GM19023 (cell line): Measurements from ENCODE around the gene TMEM220.
"Not testable (repeated sequence)": the region's sequence is repeated elsewhere in the genome, so short reads cannot be mapped to it uniquely, and the experiment has no call there.

Experiments used
- ATAC-seq: cut with Tn5 transposase; IDR thresholded peaks from one replicate; pipeline ENCODE4 v1.9.1; 2021; ENCODE audit warnings: mild to moderate bottlenecking, moderate library complexity; ENCODE audit not compliant: unreplicated experiment

TMEM220 gene

DNA sequence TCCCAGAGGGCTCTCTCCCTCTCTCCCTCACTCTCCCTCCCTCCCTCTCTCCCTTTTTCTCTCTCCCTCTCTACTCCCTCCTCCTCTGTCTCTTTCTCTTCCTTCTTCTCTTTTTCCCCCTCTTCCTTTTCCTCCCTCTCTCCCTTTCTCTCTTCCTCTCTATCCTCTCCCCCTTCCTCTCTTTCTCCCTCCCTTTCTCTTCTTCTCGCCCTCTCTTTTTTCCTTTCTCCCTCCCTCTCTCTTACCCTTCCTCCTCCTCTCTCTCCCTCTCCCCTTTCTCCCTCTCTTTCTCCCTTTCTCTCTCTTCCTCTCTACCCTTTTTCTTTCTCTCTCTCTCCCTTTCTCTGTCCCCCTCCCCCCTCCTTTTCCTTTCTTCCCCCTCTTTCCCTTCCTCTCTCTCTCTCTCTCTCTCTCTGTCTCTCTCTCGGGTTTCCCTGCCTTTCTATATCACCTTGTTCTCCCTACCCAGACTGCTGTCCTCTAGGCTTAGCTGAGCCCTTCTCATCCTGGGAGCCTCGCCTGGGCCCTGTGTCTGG, 25.8 kb upstream of the TMEM220 start:
- no peak for ATAC-seq

DNA sequence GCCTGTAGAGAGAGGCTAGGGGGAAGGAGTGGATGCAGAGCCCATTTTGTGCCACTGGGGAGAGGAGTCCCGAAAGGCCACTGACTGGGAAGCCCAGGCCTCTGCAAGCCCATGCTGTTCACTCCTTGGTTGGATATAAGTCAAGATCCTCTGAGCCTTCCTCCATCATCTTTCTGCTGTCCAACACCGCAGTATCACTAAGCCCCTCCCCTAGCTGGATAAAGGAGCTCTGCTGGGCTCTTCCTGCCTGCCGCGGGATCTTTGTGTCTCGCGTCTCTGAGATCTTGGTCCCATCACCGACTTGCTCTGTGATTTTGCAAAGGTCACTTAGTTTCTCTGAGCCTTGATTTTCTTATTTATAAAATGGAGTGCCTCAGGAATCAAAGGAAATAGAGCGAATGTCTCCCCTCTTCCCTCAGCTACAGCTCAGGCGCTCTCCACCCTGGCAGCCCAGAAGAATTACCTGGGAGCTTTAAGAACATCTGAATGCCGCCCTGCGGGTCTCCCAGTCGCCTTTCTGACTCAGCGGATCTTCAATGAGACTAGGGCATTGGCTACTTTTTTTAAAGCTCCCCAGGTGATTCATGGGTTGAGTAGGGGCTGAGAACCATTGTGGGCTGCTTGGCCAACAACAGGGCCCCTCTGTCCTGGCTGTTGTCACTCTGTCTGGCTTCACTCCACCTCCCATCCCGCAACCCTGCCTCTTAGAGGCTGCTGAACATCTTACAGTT, 25.2 kb upstream of the TMEM220 start:
- no peak for ATAC-seq

DNA sequence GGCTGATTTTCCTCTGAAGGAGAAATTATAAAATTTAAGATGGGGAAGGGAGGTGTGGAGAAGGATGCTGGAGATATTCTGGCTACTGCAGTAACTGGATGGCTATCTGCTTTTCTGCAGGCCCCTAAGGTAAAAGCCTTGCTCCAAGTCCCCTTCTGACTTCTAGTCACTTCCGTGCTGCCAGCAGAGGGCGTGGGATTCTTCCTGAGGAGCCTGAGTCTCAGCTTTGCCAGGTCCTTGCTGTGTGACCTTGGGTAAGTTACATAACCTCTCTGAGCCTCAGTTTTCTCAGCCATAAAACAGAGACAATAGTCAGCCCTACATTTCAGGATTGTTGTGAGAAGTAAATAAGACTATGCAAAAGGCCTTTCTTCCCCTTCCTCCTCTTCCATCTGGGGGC, 24.3 kb upstream of the TMEM220 start:
- no peak for ATAC-seq

DNA sequence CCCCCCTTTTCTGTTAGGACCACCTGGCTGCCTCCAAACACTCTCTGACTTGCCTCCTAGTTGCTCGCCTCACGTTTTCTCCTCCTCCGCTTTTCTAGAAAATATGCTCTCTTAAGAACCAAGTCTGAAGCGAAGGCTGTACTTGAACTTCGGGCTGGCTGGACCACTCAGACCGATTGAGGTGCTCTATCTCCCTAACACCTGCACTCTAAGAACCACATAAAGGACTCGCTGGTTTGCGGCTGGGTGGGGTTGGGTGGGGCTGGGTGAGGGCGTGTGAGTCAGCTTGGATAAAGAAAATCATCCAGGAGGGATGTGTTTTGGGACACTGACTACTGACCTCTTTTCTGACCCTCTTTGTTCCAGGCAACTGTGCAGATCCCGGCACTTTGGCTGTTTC, 22.9 kb upstream of the TMEM220 start:
- ATAC-seq: no peak

DNA sequence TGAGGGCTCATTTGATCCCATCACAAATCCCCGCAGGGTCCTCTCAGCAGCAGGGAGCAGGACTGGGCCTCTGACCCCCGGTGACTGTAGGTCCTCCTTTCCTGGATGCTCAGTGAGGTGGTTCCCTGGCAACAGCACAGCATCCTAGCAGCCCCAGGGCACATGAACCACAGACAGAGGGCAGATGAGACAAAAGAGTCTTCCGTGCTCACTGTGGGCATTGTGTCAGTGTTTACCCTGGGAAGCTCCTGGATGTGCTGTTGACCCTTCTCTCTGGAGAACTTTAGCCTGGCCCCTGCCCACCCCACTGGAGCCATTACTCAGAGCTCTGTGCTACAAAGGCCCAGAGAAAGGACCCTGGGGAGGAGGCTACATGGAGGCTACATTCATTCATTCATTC, 21.7 kb upstream of the TMEM220 start:
- no peak for ATAC-seq

DNA sequence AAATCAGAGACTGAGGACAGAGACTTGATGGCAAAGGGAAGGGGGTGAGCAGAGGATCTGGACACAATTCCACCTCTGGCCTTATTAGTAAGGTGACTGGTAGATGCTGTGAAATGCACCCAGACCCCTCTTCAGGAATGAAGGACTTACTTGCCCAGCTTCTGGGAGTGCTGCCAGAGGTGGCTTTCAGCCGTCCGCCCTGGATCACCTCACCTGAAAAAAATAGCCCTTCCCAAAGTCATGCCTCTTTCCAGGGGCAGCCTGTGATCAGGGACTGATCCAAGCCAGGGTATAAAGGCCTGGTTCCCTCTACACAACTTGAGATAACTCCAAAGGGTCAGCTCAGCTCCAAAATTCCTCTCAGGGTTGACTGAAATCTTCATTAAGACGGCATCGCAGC, 20.4 kb upstream of the TMEM220 start:
- ATAC-seq: no peak

DNA sequence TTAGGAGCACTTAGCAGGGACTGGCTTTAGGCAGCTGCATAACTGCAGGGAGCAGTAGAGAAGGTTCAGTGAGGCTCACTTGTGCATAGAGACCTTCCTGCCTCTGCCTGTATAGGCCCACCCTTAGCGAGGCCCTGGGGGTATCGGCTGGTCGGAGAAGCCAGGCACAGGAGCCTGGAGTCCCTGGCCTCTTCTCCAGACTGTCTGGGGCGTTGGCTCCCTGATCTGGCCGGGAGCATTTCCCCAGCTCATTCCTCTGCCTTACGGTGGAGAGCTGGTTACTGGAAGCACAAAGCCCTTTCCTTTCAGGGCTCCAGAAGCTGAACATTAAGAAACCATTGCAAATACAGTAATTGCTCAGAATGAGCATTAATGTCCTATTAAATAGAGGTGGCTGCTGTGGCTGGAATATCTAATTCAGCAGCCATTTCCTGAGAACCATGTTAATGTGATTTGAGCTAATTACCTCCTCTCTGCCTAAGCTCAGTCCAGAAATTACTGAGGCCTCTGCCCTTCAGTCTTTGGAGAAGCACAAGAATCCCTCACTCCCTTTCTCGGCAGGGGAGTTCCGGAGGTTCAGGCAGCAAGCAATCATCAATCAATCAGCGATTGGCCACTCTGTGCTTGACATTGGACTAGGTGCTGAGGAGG, 18.8 kb upstream of the TMEM220 start:
- ATAC-seq: no peak

DNA sequence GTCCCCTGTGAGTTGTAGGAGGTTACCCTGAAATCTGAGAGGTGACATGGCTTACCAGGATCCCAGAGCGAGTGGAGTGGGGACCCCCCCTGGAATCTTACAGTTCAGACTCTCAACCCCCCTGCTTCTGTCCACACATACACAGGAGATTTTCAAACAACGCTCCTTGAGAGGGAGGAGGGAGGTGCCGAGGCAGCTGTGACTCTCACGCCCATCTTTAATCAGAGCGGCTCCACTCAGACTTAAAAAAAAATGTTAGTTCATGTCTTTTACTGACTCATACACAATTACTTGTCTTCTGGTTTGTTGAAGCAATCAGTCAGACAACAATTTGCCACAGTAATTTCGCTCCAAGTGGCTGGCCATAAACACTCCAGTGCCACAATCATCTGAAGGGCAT, 15.4 kb upstream of the TMEM220 start:
- ATAC-seq: no peak

DNA sequence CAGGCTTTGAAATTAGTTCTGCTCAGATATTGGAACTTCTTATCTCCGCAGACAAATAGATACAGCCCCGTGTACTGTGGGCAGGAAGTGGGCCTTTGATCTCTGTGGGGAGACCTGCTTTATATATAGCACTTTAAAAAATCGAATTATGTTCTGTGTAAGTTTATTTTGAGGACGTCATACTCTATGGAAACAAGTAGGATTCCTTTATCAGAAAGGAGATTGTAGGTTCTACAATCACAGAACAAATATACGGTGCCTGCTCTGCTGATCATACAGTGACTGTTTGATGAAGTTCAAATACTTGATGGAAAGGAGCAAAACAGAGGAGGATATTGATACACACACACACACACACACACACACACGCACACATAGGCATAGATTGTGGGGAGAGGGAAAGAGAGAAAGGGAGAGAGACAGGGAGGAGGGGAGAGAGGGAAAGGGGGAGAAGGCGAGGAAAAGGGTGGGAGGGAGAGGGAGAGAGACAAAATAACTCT, 14.7 kb upstream of the TMEM220 start:
- ATAC-seq: no peak

DNA sequence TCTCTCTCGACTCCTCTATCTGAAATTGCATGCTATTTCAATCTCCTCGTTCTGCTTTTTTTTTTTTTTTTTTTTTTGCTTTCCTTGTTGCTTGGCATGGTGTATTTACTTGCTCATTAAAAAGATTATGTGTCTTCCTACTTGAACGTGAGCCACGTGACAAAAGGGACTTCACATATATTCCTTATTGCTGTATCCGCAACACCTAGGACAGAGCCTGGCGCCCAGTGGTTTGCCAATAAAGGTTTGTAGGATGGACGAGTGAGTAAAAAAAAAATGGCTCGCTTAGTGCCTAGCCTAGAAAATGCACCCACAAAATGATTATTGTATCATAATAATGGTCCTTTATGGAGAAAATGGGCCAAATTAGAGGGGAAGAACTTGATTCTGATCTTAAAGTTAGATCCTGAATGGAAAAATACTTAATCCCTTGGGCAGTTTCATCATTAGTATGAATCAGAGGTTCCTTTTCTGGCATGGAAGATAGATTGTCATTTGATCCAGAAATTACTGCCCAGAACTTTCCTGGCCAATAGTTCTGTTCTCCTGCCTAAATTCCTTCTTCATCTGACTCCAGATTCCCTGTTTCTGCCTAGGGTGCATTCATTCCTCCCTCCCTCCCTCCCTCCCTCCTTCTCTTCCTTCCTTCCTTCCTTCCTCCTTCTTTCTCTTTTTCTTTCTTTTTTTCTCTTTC, 13.6 kb upstream of the TMEM220 start:
- ATAC-seq: no peak

DNA sequence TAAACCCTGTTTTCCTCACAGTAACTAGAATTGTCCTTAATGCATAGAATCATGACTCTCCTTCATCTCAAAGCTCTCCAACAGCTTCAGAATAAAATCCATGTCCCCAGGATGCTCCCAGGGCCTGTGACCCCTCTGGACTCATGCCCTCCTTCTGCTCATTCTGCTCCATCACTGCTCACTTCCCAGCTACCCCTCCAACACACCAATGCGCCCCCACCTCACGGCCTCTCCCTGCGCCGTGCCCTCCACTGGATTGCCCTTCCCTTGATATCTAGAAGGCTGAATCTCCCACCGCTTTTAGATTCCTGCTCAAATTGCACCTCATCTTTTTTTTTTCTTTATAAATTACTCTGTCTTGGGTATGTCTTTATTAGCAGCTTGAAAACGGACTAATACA, 12.6 kb upstream of the TMEM220 start:
- ATAC-seq: no peak

DNA sequence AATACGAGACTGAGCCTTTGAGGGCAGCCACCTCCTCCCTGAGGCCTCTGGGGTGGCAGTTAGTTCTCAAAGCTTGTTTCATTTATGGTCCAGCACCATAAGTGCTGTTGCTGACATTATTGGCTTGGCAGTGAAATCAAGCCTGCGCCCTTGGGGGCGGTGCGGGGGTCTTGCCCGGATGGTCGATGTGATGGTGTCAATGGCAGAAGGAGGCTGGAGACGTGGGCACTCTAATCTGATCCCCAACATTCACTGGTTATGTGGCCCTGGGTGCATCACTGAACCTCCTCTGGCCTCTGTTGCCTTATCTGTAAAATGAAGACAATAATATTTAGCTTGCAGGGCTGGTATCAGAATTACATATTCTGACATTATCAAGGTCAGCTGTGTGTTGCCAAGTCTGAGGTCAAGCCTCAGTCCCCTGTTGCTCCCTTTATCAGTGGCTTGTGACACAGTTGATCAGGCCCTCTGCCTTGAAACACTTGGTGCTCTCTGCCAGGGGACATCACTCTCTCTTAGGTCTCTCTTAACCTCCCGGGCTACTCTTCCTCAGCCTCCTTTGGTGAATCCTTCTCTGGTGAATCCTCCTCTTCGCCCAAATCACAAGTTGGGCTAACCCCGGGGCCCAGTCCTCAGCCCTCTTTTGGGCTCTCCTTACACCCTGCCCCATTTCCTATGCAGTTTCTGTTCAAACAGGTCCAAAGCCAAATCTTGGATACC, 11.8 kb upstream of the TMEM220 start:
- no peak for ATAC-seq

DNA sequence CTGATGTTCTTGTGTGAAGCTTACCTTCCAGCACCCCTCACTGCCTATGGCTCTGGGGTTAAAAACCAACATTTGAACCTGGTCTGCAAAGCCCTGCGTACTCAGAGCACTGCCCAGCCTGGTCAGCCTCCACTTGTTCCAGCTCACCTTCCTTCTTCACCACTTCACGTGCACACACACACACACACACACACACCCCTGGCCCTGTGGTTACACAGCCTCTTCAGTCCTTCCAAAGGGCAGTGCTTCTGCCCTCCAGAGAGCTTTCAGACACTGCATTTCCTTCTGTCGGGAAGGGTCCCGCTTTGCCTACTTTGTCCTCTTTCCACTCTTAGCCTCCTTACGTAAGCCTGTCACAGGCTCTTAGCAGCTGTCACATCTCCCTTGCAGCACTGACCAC, 9.6 kb upstream of the TMEM220 start:
- ATAC-seq: no peak

DNA sequence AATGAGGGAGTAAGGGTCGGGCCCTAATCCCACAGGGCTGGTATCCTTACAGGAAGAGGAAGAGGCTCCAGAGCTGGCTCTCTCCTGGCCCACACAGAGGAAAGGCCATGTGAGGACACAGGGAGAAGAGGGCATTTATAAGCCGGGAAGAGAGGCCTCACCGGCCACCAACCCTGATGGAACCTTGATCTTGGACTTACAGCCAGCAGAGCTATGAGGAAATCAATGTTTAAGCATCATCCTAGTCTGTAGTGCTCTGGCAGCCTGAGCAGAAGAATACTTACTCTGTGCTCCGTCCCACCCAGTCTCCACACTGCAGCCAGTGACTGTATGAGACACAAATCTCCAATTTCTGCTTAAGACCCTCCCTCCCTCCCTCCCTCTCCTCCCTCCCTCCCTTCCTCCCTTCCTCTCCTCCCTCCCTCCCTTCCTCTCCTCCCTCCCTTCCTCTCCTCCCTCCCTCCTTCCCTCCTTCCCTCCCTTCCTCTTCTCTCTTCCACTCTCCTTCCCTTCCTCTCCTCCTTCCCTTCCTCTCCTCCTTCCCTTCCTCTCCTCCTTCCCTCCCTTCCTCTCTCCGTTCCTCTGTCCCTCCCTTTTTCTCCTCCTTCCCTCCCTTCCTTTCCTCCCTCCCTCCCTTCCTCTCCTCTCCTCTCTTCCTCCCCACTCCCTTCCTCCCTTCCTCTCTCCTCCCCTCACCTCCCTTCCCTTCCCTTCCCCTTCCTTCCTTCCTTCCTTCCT, 8.9 kb upstream of the TMEM220 start:
- ATAC-seq: no peak

DNA sequence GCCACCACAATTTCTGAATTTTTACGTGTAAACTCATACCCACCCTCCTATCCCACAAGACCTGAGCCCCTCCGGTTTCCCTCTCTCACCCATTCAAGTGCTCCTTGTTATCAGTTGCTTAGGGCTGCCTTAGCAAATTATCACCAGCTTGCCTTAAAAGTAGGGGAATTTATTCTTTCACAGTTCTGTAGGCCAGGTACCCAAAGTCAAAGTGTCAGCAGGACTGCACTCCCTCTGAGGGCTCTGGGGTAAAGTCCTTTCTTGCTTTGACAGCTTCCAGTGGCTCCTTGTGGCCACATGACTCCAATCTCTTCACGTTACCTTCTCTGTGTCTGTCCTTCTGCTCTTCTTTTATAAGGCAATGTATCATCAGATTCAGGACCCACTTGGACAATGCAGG, 7.9 kb upstream of the TMEM220 start:
- ATAC-seq: no peak

DNA sequence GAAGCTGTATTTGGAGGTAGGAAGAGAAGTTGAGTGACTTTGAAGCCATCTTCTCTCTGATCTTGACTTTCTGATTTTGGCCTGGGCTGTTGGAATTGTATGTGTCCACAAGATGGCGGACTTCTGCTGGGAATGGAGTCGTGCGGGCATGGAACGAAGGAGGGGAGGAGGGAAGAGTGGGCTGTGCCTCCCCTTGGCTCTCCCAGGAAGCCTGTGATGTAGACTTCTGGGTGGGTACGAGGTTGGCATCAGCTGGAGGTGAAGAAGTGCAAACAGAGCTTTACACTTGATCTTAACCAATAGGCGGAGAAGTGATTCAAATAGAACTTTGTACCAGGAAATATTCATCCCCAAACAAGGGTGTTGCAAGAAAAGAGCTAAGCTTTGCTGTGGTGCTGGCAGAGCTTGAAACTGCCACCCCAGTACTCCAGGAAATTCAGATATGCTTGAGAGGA, 7.4 kb upstream of the TMEM220 start:
- no peak for ATAC-seq

DNA sequence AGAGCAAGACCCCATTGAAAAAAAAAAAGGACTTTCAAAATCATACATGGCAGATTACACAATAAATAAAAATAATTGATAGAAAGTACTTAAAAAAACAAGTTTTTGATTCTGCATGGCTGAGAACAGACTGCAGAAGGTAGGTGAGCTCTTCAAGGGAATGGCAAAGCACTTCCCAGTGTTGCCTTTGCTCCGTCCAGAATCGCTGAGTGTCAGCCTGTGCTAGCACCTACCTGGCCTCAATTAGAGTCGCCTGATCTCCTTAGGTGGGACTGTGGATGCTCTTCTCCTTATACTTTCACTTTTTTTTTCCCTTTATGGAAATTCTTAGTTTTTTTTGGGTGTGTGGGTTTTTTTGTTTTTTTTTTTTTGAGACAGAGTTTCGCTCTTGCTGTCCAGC, 6.0 kb upstream of the TMEM220 start:
- ATAC-seq: no peak

DNA sequence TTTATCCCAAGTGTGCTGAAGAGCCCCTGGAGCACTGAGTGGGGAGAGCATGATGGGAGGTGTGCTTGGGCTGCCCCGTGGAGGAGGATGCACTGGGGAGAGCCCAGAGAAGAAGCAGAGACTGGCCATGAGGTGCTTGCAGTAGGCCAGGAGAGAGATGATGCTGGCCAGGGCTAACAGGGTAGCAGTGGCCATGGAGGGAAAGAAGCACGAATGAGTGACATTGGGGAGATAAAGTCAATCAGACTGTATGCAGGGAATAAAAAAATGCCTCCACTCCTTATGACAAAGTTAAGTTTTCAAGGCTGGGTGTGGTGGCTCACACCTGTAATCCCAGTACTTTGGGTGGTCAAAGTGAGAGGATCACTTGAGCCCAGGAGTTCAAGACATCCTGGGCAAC, 5.4 kb upstream of the TMEM220 start:
- no peak for ATAC-seq

DNA sequence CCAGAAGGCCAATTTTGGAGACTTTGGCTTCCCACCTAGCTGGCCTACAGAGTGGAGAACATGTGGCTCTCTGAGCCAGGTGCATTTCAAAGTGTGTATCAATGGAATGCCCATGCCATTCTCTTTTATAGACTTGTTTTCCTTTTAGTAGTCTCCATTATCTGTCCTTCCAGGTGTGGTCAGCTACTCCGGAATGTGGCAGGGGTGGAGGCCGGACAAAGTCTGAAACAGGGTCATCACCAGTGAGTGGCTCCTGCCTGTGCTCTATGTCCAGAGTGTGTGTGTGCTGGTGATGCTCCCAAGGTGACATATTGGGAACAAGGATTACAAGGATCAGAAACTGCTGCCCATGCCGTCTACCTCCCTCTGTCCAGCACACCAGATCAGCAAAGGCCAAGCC, 3.8 kb upstream of the TMEM220 start:
- no peak for ATAC-seq

DNA sequence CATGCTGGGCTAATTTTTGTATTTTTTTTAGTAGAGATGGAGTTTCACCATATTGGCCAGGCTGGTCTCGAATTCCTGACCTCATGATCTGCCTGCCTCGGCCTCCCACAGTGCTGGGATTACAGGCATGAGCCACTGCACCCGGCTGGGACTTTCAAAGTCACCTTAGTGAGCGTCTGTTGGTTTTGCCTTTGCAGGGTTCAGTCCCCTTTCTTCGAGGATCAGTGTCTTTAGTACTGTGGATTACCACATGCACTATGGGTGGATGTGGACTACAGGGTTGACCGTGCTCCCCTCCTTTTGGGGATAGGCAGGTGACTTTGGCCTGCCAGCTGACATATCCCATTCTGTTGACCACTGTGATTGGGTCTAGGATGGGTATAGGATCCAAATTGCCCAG, 2.3 kb upstream of the TMEM220 start:
- not testable (repeated sequence) for ATAC-seq
